D721Med (cell line): ENCODE measurements around the gene MMP11.

Source experiments
- DNase-seq: peaks from one replicate; pipeline ENCODE4 v3.0.0; 2011; ENCODE audit warnings: low spot score; ENCODE audit not compliant: insufficient read length
- FAIRE-seq: peaks from 2 replicates; lab custom pipeline; 2011; peaks lifted over from hg19 to GRCh38; lab: Jason Lieb, UNC
- CTCF ChIP-seq: IDR thresholded peaks from 2 replicates; pipeline ENCODE4 v1.5.1; 2012; ENCODE audit warnings: mild to moderate bottlenecking, control low read depth; ENCODE audit not compliant: insufficient read depth; ENCODE audit errors: missing control alignments

Gene MMP11

GRCh38 chr22:23803001-23803819 is 30.6 kb downstream of the MMP11 start:
- no peak for TF ChIP-seq CTCF

GRCh38 chr22:23804781-23805291 is 32.2 kb downstream of the MMP11 start:
- FAIRE-seq: no peak
- DNase-seq: no peak
- TF ChIP-seq CTCF: no peak

More at GRCh38 chr22:23803001-23803819, 30.6 kb downstream of the MMP11 start:
- FAIRE-seq (no peak), DNase-seq (no peak)

GRCh38 chr22:23806837-23807236 is 34.2 kb downstream of the MMP11 start:
- FAIRE-seq: no peak
- no peak for TF ChIP-seq CTCF
- DNase-seq: no peak

GRCh38 chr22:23812378-23812777 is 39.7 kb downstream of the MMP11 start:
- TF ChIP-seq CTCF: no peak
- DNase-seq (no peak), FAIRE-seq (no peak)

GRCh38 chr22:23815541-23816155 is 43.0 kb downstream of the MMP11 start:
- FAIRE-seq (no peak), DNase-seq (no peak)
- TF ChIP-seq CTCF: no peak

GRCh38 chr22:23816156-23816976 is 43.7 kb downstream of the MMP11 start:
- FAIRE-seq: no peak
- DNase-seq: no peak
- TF ChIP-seq CTCF: no peak
